Mesodermal cell (in vitro differentiated cells): ENCODE data around the gene ZNF69.
"Not testable (repeated sequence)": the region's sequence is repeated elsewhere in the genome, so short reads cannot be mapped to it uniquely, and the experiment has no call there.

Source experiments
- H3K27ac ChIP-seq: 2 replicates; pipeline ENCODE4 v1.7.0; 2013; ENCODE audit warnings: mild to moderate bottlenecking, low read depth, low read length, moderate library complexity; ENCODE audit not compliant: severe bottlenecking
- H3K36me3 ChIP-seq: 2 replicates; pipeline ENCODE4 v1.7.1; 2013; ENCODE audit warnings: mild to moderate bottlenecking, low read length, moderate library complexity; ENCODE audit not compliant: control insufficient read depth, insufficient read depth
- H3K4me1 ChIP-seq: one replicate; pipeline ENCODE4 v1.7.1; 2013; ENCODE audit warnings: mild to moderate bottlenecking, low read length; ENCODE audit not compliant: insufficient read depth, control insufficient read depth, poor library complexity, severe bottlenecking
- H3K4me3 ChIP-seq: 2 replicates; pipeline ENCODE4 v1.7.0; 2013; ENCODE audit warnings: low read length, control low read depth, mild to moderate bottlenecking; ENCODE audit not compliant: insufficient read depth, poor library complexity, severe bottlenecking; ENCODE audit errors: extremely low read depth
- H3K9me3 ChIP-seq: 2 replicates; pipeline ENCODE4 v1.7.1; 2013; ENCODE audit warnings: mild to moderate bottlenecking, low read length, moderate library complexity; ENCODE audit not compliant: control insufficient read depth
- WGBS, 2 experiments: methylation state at CpG; one replicate each; pipeline ENCODE4 v1.1.5; 2013; ENCODE audit warnings: missing lambda C conversion rate in 2 of 2; ENCODE audit not compliant: insufficient coverage in 2 of 2; 5-methylcytosine and 5-hydroxymethylcytosine counted together

ZNF69 gene

DNA sequence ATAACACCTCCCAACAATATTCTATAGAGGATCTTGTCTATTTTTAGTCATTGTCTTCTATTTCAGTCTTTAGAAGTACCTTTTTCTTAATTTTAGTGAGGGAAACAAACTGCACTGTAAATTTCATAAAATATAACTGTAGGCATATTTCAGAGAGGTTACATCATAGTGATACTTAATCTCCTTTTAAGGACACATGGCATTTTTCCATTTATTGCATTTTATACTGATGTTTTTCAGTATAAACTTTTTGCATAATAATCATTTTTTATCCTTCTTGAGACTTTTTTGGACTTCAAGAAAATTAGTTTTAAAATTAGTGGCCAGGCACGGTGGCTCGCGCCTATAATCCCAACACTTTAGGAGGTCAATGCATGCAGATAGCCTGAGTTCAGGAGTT, 43.9 kb downstream of the ZNF69 start:
- peaks cover 38% of the 10 kb centered on the region for H3K36me3 ChIP-seq
- H3K27ac ChIP-seq: no peak overlapping the region
- WGBS, 2 experiments: 67% methylated on average over 3 of the region's 3 CpGs; no CpG with 5 or more reads in 1 of the 2 experiments
- no peaks in the 10 kb centered on the region for H3K4me1 ChIP-seq
- peaks cover 17% of the 10 kb centered on the region for H3K9me3 ChIP-seq
- H3K4me3 ChIP-seq: no peak overlapping the region

DNA sequence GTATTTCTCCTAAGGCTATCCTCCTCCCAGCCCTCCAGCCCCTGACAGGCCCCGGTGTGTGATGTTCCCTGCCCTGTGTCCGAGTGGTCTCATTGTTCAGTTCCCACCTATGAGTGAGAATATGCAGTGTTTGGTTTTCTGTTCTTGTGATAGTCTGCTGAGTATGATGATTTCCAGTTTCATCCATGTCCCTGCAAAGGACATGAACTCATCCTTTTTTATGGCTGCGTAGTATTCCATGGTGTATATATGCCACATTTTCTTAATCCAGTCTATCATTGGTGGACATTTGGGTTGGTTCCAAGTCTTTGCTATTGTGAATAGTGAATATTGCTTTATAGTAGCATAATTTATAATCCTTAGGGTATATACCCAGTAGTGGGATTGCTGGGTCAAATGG, 48.2 kb downstream of the ZNF69 start:
- peaks cover 23% of the 10 kb centered on the region for H3K9me3 ChIP-seq
- 92% methylated on average over 2 of the region's 3 CpGs; no CpG with 5 or more reads in 1 of the 2 experiments for WGBS, 2 experiments
- H3K27ac ChIP-seq, H3K4me1 ChIP-seq, H3K4me3 ChIP-seq: not testable (repeated sequence)
- peaks cover 23% of the 10 kb centered on the region for H3K36me3 ChIP-seq

DNA sequence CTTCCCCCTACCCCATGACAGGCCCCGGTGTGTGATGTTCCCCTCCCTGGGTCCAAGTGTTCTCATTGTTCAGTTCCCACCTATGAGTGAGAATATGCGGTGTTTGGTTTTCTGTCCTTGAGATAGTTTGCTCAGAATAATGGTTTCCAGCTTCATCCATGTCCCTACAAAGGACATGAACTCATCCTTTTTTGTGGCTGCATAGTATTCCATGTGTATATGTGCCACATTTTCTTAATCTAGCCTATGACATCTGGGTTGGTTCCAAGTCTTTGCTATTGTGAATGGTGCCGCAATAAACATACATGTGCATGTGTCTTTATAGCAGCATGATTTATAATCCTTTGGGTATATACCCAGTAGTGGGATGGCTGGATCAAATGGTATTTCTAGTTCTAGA, 50.8 kb downstream of the ZNF69 start:
- 100% methylated on average over 1 of the region's 3 CpGs; no CpG with 5 or more reads in 1 of the 2 experiments for WGBS, 2 experiments
- peaks cover 40% of the 10 kb centered on the region for H3K9me3 ChIP-seq

DNA sequence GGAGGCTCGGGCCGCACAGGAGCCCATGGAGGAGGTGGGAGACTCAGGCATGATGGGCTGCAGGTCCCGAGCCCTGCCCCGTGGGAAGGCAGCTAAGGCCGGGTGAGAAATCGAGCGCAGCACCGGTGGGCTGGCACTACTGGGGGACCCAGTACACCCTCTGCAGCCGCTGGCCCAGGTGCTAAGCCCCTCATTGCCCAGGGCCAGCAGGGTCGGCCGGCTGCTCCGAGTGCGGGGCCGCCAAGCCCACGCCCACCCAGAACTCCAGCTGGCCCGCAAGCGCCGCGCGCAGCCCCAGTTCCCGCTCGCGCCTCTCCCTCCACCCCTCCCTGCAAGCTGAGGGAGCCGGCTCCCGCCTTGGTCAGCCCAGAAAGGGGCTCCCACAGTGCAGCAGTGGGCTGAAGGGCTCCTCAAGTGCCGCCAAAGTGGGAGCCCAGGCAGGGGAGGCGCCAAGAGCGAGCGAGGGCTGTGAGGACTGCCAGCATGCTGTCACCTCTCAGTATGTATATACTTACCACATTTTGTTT, 53.8 kb downstream of the ZNF69 start:
- not testable (repeated sequence) for H3K4me1 ChIP-seq, H3K27ac ChIP-seq, H3K4me3 ChIP-seq
- 95 to 96% methylated on average over 10 to 13 of the region's 29 CpGs for WGBS, 2 experiments
- peaks cover 60% of the 10 kb centered on the region for H3K9me3 ChIP-seq
- H3K36me3 ChIP-seq: peaks cover 48% of the 10 kb centered on the region

More for the DNA sequence above, 50.8 kb downstream of the ZNF69 start:
- peaks cover 31% of the 10 kb centered on the region for H3K36me3 ChIP-seq
- H3K27ac ChIP-seq, H3K4me3 ChIP-seq, H3K4me1 ChIP-seq: not testable (repeated sequence)

DNA sequence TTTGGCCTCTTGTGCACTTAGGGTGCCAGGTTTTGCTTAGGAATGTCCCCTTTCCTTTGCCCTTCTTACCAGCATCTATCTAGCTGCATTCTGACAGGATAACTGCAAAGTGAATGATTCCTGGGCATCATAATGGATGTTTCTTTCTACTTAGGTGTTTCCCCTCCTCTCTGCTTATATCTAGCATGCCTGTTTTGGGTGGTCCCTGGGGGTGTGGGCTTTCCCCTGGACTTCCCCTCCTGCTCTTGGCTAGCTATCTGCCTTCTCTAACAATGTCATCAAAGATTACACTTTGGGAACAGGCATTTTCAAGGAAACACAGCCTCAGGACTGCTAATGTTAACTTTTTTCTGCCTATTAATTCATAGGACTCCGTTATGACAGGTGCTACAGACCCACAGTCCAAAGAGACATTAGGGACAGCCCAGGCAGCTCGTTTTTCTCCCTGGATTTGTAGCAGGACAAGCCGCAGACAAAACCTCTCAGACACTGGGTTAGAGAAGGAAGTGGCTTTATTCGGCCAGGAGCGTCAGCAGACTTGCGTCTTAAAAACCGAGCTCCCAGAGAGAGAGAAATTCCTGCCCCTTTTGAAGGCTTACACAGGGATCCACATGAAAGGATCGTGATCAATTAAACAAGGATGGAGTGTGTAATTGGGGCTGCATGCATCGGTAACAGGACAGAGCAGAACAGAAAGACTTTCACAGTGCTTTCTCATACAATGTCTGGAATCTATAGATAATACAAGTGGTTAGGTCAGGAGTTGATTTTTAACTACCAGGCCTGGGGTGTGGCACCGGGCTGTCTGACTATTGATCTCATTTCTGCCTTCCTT, 54.6 kb downstream of the ZNF69 start:
- H3K4me1 ChIP-seq: no peaks in the 10 kb centered on the region
- WGBS, 2 experiments: 90 to 97% methylated on average over 7 of the region's 10 CpGs
- H3K9me3 ChIP-seq: peaks cover 68% of the 10 kb centered on the region
- no peak overlapping the region for H3K27ac ChIP-seq
- H3K4me3 ChIP-seq: no peak overlapping the region
- peaks cover 56% of the 10 kb centered on the region for H3K36me3 ChIP-seq

DNA sequence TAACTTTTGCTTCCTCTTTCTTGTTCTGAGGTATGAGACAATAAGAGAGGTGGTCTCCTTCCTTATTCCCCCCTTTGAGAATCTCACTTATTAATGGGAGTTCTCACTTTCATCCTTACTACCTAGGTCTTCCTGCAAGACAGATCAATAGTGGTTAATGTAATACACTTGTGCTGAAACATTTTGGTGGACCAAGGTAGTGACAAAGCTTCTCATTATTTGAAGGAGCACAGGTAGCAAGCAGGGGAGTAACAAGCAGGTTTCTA, 55.2 kb downstream of the ZNF69 start:
- Histone ChIP-seq H3K36me3 (peaks cover 61% of the 10 kb centered on the region), H3K9me3 (peaks cover 72% of the 10 kb centered on the region), H3K4me3 (no peak overlapping the region)

DNA sequence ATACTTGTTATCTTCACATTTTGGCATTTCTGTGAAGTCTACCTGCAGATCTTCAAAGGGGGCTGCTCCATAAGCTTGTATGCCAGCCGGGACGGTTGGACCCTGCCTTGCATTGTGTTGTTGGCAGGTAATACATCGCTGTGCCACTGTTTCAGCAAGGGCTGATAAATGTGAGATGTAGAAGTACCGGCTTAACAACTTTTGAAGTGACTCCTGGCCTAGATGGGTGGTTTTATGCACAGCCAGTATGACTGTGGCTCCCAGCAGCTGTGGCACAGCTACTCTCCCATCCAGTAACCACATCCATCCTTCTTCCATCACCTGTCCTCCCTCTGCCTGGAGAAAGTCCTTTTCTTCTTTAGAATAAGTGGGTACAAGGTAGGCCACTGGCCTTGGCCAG, 57.1 kb downstream of the ZNF69 start:
- Histone ChIP-seq H3K4me3 (no peak overlapping the region), H3K36me3 (peaks cover 78% of the 10 kb centered on the region), H3K9me3 (peaks cover 86% of the 10 kb centered on the region), H3K4me1 (no peaks in the 10 kb centered on the region), H3K27ac (no peak overlapping the region)
- WGBS, 2 experiments: 100% methylated on average over 2 of the region's 4 CpGs; no CpG with 5 or more reads in 1 of the 2 experiments

More for the DNA sequence above, 55.2 kb downstream of the ZNF69 start:
- Histone ChIP-seq H3K27ac (no peak overlapping the region), H3K4me1 (no peaks in the 10 kb centered on the region)

DNA sequence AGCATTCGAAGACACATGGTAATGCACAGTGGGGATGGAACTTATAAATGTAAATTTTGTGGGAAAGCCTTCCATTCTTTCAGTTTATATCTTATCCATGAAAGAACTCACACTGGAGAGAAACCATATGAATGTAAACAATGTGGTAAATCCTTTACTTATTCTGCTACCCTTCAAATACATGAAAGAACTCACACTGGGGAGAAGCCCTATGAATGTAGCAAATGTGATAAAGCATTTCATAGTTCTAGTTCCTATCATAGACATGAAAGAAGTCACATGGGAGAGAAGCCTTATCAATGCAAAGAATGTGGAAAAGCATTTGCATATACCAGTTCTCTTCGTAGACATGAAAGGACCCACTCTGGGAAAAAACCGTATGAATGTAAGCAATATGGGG, 61.1 kb downstream of the ZNF69 start:
- WGBS, 2 experiments: no CpG with 5 or more reads among the region's 3 CpGs
- H3K4me1 ChIP-seq: no peaks in the 10 kb centered on the region
- H3K27ac ChIP-seq: no peak overlapping the region
- H3K4me3 ChIP-seq: no peak overlapping the region
- peaks cover 87% of the 10 kb centered on the region for H3K36me3 ChIP-seq
- H3K9me3 ChIP-seq: peaks cover 99% of the 10 kb centered on the region

DNA sequence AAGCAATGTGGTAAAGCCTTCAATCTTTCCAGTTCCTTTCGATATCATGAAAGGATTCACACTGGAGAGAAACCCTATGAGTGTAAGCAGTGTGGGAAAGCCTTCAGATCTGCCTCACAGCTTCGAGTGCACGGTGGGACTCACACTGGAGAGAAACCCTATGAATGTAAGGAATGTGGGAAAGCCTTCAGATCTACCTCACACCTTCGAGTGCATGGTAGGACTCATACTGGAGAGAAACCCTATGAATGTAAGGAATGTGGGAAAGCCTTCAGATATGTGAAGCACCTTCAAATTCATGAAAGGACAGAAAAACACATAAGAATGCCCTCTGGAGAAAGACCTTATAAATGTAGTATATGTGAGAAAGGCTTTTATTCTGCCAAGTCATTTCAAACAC, 61.6 kb downstream of the ZNF69 start:
- 100% methylated on average over 2 to 4 of the region's 4 CpGs for WGBS, 2 experiments
- H3K27ac ChIP-seq: no peak overlapping the region
- H3K4me1 ChIP-seq: no peaks in the 10 kb centered on the region
- H3K9me3 ChIP-seq: peaks cover 98% of the 10 kb centered on the region
- H3K36me3 ChIP-seq: peaks cover 82% of the 10 kb centered on the region
- no peak overlapping the region for H3K4me3 ChIP-seq

DNA sequence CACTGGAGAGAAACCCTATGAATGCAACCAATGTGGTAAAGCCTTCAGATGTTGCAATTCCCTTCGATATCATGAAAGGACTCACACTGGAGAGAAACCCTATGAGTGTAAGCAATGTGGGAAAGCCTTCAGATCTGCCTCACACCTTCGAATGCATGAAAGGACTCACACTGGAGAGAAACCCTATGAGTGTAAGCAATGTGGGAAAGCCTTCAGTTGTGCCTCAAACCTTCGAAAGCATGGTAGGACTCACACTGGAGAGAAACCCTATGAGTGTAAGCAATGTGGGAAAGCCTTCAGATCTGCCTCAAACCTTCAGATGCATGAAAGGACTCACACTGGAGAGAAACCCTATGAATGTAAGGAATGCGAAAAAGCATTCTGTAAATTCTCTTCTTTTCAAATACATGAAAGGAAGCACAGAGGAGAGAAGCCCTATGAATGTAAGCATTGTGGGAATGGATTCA, 62.1 kb downstream of the ZNF69 start:
- not testable (repeated sequence) for H3K4me1 ChIP-seq, H3K27ac ChIP-seq, H3K4me3 ChIP-seq
- Histone ChIP-seq H3K36me3 (peaks cover 77% of the 10 kb centered on the region), H3K9me3 (peaks cover 97% of the 10 kb centered on the region)
- 94 to 100% methylated on average over 2 to 4 of the region's 4 CpGs for WGBS, 2 experiments

DNA sequence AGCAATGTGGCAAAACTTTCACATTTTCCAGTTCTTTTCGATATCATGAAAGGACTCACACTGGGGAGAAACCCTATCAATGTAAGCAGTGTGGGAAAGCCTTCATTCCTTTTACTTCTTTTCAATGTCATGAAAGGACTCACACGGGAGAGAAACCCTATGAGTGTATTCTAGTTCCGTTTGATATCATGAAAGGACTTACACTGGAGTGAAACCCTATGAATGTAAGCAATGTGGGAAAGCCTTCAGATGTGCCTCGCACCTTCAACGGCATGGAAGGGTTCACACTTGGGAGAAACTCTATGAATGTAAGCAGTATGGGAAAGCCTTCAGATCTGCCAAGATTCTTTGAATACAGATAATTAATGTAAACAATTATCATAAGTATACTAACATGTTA, 62.7 kb downstream of the ZNF69 start:
- Histone ChIP-seq H3K27ac (no peak overlapping the region), H3K4me1 (no peaks in the 10 kb centered on the region), H3K4me3 (no peak overlapping the region), H3K9me3 (peaks cover 90% of the 10 kb centered on the region), H3K36me3 (peaks cover 71% of the 10 kb centered on the region)
- 81 to 100% methylated on average over 3 of the region's 5 CpGs for WGBS, 2 experiments
